Endothelial cell of umbilical vein (primary cell): ENCODE results near the gene TUBA1A. TPM values are rescaled to one million over a fixed set of nuclear protein-coding genes. Genes with fewer than 3 reads are reported as not detected.

Experiments
- BruUV-seq: library from RNA; stranded (reverse); fragments of 400-500 nt; replicated peaks from 2 replicates; lab custom pipeline; 2021; lab: Mats Ljungman, UMichigan
- CTCF ChIA-PET: fragments of 300-600, 350-600 bp; sonication (Branson Sonifier 250); formaldehyde crosslinking; loops from one replicate; lab custom pipeline; 2021; ENCODE audit warnings: antibody characterized with exemption, inconsistent platforms; lab: Charles Lee
- POLR2A ChIA-PET: fragments of 300-600, 350-600 bp; sonication (Branson Sonifier 250); formaldehyde crosslinking; loops from one replicate; lab custom pipeline; 2021; ENCODE audit warnings: antibody characterized with exemption, inconsistent platforms; lab: Charles Lee
- DNase-seq: peaks from one replicate; pipeline ENCODE4 v3.0.0-alpha.2; 2011; ENCODE audit warnings: low read depth, low spot score
- FAIRE-seq: peaks from 2 replicates; lab custom pipeline; 2011; peaks lifted over from hg19 to GRCh38; lab: Jason Lieb, UNC
- H2AFZ ChIP-seq: 2 replicates; pipeline ENCODE4 v1.6.0; 2012; ENCODE audit warnings: low read depth, low read length, control low read depth, inconsistent platforms
- H3K27ac ChIP-seq: 2 replicates; pipeline ENCODE4 v1.5.1; 2011; ENCODE audit warnings: low read depth, mild to moderate bottlenecking, control low read depth, low read length, moderate library complexity; ENCODE audit not compliant: insufficient read depth
- H3K27me3 ChIP-seq, 2 experiments: 2 replicates each; pipeline versions ENCODE4 v1.6.0 to v1.6.1; 2011; ENCODE audit warnings: low read length in 2 of 2, mixed read lengths in 1 of 2; ENCODE audit not compliant: control insufficient read depth in 2 of 2, insufficient read depth in 2 of 2
- H3K36me3 ChIP-seq, 2 experiments: 2 replicates in 1 of 2; 3 replicates in 1 of 2; pipeline ENCODE4 v1.5.1; 2011; ENCODE audit warnings: low read length in 2 of 2, mild to moderate bottlenecking in 1 of 2, moderate library complexity in 1 of 2; ENCODE audit not compliant: control insufficient read depth in 2 of 2, insufficient read depth in 2 of 2; ENCODE audit errors: extremely low read depth in 1 of 2
- H3K4me1 ChIP-seq: 3 replicates; pipeline ENCODE4 v1.5.1; 2011; ENCODE audit warnings: mild to moderate bottlenecking, low read length; ENCODE audit not compliant: control insufficient read depth, insufficient read depth; ENCODE audit errors: extremely low read depth
- H3K4me2 ChIP-seq: 2 replicates; pipeline ENCODE4 v1.6.1; 2011; ENCODE audit warnings: low read length, control low read depth, mixed read lengths; ENCODE audit not compliant: insufficient read depth
- H3K4me3 ChIP-seq, 3 experiments: fragments of 200-600 bp in 1 of 3; sonication (generic), shearing (Covaris generic) in 1 of 3; replicated peaks in 1 of 3; 2 replicates each; pipeline ENCODE4 v1.5.1; 2011 to 2016; ENCODE audit warnings: control low read depth in 3 of 3, low read length in 3 of 3, mild to moderate bottlenecking in 2 of 3, inconsistent platforms in 1 of 3, low read depth in 1 of 3, moderate library complexity in 1 of 3; ENCODE audit not compliant: insufficient read depth in 1 of 3
- H3K79me2 ChIP-seq: 2 replicates; pipeline ENCODE4 v1.6.0; 2012; ENCODE audit warnings: low read length, inconsistent platforms; ENCODE audit not compliant: control insufficient read depth, insufficient read depth
- H3K9ac ChIP-seq: replicated peaks from 2 replicates; pipeline ENCODE3; 2011; ENCODE audit warnings: low read length, control low read depth; ENCODE audit not compliant: insufficient read depth; ENCODE audit errors: extremely low read depth
- H3K9me1 ChIP-seq: replicated peaks from 3 replicates; pipeline ENCODE4 v1.6.0; 2011; ENCODE audit warnings: mild to moderate bottlenecking, low read length; ENCODE audit not compliant: control insufficient read depth, insufficient read depth; ENCODE audit errors: extremely low read depth
- H3K9me3 ChIP-seq: replicated peaks from 2 replicates; pipeline ENCODE4 v1.5.1; 2012; ENCODE audit warnings: low read length, inconsistent platforms; ENCODE audit not compliant: control insufficient read depth, insufficient read depth
- H4K20me1 ChIP-seq: replicated peaks from 2 replicates; pipeline ENCODE3; 2011; ENCODE audit warnings: mild to moderate bottlenecking, low read length; ENCODE audit not compliant: control insufficient read depth, insufficient read depth; ENCODE audit errors: extremely low read depth
- EZH2 ChIP-seq: IDR thresholded peaks from 2 replicates; pipeline ENCODE4 v1.6.1; 2012; ENCODE audit warnings: borderline replicate concordance, low read depth, mild to moderate bottlenecking, moderate library complexity, low read length, inconsistent platforms; ENCODE audit not compliant: severe bottlenecking
- FOS ChIP-seq: IDR thresholded peaks from 2 replicates; pipeline ENCODE4 v1.6.1; 2011; ENCODE audit warnings: mild to moderate bottlenecking, low read length, moderate library complexity, borderline replicate concordance; ENCODE audit not compliant: insufficient read depth
- GATA2 ChIP-seq: IDR thresholded peaks from 2 replicates; pipeline ENCODE4 v1.7.0; 2011; ENCODE audit warnings: low read depth, mild to moderate bottlenecking, moderate library complexity, mixed read lengths, low read length; ENCODE audit not compliant: insufficient read length, insufficient read depth
- JUN ChIP-seq: IDR thresholded peaks from 2 replicates; pipeline ENCODE4 v1.6.1; 2011; ENCODE audit warnings: borderline replicate concordance, low read depth; ENCODE audit not compliant: insufficient read length, insufficient read depth
- MYC ChIP-seq: IDR thresholded peaks from one replicate; pipeline ENCODE4 v1.6.1; 2011; ENCODE audit warnings: mild to moderate bottlenecking, low read depth, low read length
- POLR2A ChIP-seq: IDR thresholded peaks from 2 replicates; pipeline ENCODE4 v1.6.1; 2012; ENCODE audit warnings: low read depth, mild to moderate bottlenecking, control low read depth, low read length
- POLR2AphosphoS5 ChIP-seq: IDR thresholded peaks from 2 replicates; pipeline ENCODE4 v1.6.1; 2012; ENCODE audit warnings: low read depth, mild to moderate bottlenecking, control low read depth, low read length, moderate library complexity; ENCODE audit not compliant: insufficient read depth
- dilution Hi-C: fragments of 300-500 bp; cut with MboI; formaldehyde crosslinking; loops from one replicate; pipeline ENCODE4 v1.15.0; 2019; ENCODE audit warnings: low sequenced_read_pairs; ENCODE audit not compliant: extremely low pct_ligation_motif_present
- intact Hi-C: fragments of 100-400 bp; cut with micrococcal nuclease; formaldehyde crosslinking; loops from one replicate; pipeline ENCODE4 v1.10.0; 2022
- polyA plus RNA-seq, 4 experiments: library from polyadenylated mRNA; depleted of rRNA in 3 of 4; stranded (reverse) in 3 of 4; unstranded in 1 of 4; fragments of >200 nt; gene quantifications; 2 replicates each; pipeline versions ENCODE4 v1.2.1 to v1.2.3, GENCODE V29; 2011 to 2012; ENCODE audit warnings: missing spikeins in 1 of 4
- total RNA-seq: library from RNA; stranded (reverse); gene quantifications from 2 replicates; pipeline ENCODE4 v1.2.3, GENCODE V29; 2021
- TF ChIP-seq, protein P1 (sequence below): IDR thresholded peaks from 2 replicates; pipeline ENCODE4 v1.6.1; 2011; ENCODE audit not compliant: insufficient read depth, insufficient read length
- TF ChIP-seq, protein P2 (sequence below), 2 donors: IDR thresholded peaks; 1 replicate in 1 of 2; 2 replicates in 1 of 2; pipeline ENCODE4 v1.5.1; 2011; ENCODE audit warnings: low read length in 2 of 2, mild to moderate bottlenecking in 2 of 2, moderate library complexity in 2 of 2, control low read depth in 1 of 2, inconsistent platforms in 1 of 2, low read depth in 1 of 2; ENCODE audit not compliant: insufficient read depth in 1 of 2; ENCODE audit errors: extremely low read depth in 1 of 2

Gene TUBA1A
- total and polyA plus RNA-seq, 2 donors (not counting 3 experiments of a cell fraction or from before 2014, with no cell fraction given): 740 to 2,429 TPM

DNA sequence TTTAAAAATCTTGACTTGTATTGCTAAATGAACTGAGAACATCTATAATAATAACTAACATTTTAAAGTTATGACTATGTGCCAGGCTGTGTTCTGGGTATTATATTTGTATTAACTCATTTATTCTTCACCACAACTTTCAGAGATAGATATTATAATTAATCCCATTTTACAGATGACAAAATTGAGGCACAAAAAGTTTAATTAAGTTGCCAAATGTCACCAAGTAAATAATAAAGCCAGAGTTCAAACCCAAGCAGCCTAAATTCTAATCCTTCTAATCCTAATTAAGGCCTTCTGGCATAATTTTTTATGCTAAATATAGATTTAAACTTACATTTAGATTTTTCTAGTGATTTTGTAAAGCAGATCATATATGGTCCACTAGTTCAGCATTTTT lies 17.5 kb upstream of the TUBA1A start:
- Histone ChIP-seq H3K4me2 (no peak overlapping the region), H3K4me3 (no peak overlapping the region), H4K20me1 (no peaks in the 10 kb centered on the region), H3K9ac (no peak overlapping the region), H3K27ac (no peak overlapping the region), H3K9me1 (no peaks in the 10 kb centered on the region), H3K36me3 (no peaks in the 10 kb centered on the region), H3K9me3 (no peaks in the 10 kb centered on the region), H3K4me1 (peaks cover 8% of the 10 kb centered on the region), H3K79me2 (no peaks in the 10 kb centered on the region), H3K27me3 (no peaks in the 10 kb centered on the region), H2AFZ (no peak overlapping the region)
- POLR2A ChIA-PET: no interaction called here
- intact Hi-C loops (no loop called here), dilution Hi-C loops (no loop called here)
- DNase-seq (no peak), FAIRE-seq (no peak)
- BruUV-seq: no TSS peak
- TF ChIP-seq JUN: no peak
- TF ChIP-seq EZH2: no peak
- TF ChIP-seq, protein P1, sequence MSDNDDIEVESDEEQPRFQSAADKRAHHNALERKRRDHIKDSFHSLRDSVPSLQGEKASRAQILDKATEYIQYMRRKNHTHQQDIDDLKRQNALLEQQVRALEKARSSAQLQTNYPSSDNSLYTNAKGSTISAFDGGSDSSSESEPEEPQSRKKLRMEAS: no peak
- no peak for TF ChIP-seq MYC
- no peak for TF ChIP-seq GATA2
- no peak for TF ChIP-seq POLR2AphosphoS5
- no peak for TF ChIP-seq POLR2A
- TF ChIP-seq, protein P2, sequence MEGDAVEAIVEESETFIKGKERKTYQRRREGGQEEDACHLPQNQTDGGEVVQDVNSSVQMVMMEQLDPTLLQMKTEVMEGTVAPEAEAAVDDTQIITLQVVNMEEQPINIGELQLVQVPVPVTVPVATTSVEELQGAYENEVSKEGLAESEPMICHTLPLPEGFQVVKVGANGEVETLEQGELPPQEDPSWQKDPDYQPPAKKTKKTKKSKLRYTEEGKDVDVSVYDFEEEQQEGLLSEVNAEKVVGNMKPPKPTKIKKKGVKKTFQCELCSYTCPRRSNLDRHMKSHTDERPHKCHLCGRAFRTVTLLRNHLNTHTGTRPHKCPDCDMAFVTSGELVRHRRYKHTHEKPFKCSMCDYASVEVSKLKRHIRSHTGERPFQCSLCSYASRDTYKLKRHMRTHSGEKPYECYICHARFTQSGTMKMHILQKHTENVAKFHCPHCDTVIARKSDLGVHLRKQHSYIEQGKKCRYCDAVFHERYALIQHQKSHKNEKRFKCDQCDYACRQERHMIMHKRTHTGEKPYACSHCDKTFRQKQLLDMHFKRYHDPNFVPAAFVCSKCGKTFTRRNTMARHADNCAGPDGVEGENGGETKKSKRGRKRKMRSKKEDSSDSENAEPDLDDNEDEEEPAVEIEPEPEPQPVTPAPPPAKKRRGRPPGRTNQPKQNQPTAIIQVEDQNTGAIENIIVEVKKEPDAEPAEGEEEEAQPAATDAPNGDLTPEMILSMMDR (IDR thresholded peaks at IDR 0.05; ENCODE audit: extremely low read depth in 1 of 2, insufficient read depth in 1 of 2, low read depth in 1 of 2, low read length in 2 of 2): no peak
- no peak for TF ChIP-seq FOS
- CTCF ChIA-PET: no interaction called here
